ENCODE results near the gene PPIE.

GRCh38 chr1:39711104-39711965 is 27.3 kb upstream of the PPIE start:
- no peak for TF ChIP-seq CTCF (IDR thresholded peaks at IDR 0.05; ENCODE audit: borderline replicate concordance, extremely low read depth, low read length, poor library complexity, severe bottlenecking)
- TF ChIP-seq EZH2 (IDR thresholded peaks at IDR 0.05; ENCODE audit: borderline replicate concordance, low read depth, low read length, severe bottlenecking), result no peak
